Measurements from ENCODE around the gene RETREG1. TPM values are rescaled to one million over a fixed set of nuclear protein-coding genes. Genes with fewer than 3 reads are reported as not detected.

Gene RETREG1
- polyA plus RNA-seq, 1 of the 3 experiments (the other 2 are of a cell fraction) = 0.43 TPM

DNA sequence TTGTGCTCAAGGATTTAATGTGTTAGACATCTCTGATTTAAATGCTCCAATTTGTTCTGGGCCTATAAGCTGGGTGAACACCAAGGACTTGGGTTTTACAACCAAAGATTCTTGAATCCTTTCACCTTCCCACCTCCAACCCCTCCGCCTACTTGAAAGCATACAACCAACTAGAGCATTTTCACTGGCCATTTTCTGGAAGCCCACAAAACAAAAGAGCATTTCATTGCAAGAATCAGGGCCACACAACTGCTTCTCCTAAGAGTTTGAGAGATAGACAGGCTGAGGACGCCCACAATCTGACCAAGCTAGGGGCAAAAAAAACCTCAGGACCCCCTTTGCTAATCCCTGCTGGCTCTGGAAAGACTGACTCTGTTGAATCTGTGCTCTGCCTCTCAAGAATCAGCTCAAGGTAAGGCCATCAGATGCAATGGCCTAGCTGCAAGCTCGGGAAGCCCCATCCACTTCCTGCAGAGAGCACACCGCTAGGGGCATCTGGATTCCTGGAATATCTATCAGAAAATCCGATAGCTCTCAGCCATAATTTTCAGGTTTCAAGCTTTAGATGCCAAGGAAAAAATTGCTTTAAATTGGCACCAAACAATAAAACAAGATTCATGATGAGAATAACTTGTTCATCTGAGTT is 57.7 kb downstream of the RETREG1 start:
- Histone ChIP-seq H3K9me2 (no peaks in the 10 kb centered on the region), H3K4me1 (ENCODE audit: control insufficient read depth in 1 of 2, insufficient read depth in 2 of 2, low read depth in 1 of 2, low read length in 1 of 2) (no peaks in the 10 kb centered on the region; a peak in 1 of 4 replicates), H3K9me3 (no peaks in the 10 kb centered on the region), H3K4me2 (no peak overlapping the region), H3K4me3 (ENCODE audit: low read depth in 2 of 2, low read length in 1 of 2) (no peak overlapping the region), H3K27me3 (ENCODE audit: insufficient read depth) (peaks cover 6% of the 10 kb centered on the region; the same call in 1 of the 2 replicates), H4K20me1 (ENCODE audit: insufficient read depth) (no peaks in the 10 kb centered on the region), H3K27ac (ENCODE audit: low read depth in 2 of 2, low read length in 1 of 2) (no peak overlapping the region), H2AFZ (ENCODE audit: low read depth) (no peak overlapping the region), H3K36me3 (replicated peaks in 1 of 2; ENCODE audit: control insufficient read depth in 1 of 2, insufficient read depth in 2 of 2, low read length in 1 of 2) (no peaks in the 10 kb centered on the region), H3F3A (replicated peaks; ENCODE audit: insufficient read depth) (no peaks in the 10 kb centered on the region), H3K9ac (no peak overlapping the region), H3K79me2 (ENCODE audit: insufficient read depth) (no peaks in the 10 kb centered on the region)
- TF ChIP-seq, protein P1, sequence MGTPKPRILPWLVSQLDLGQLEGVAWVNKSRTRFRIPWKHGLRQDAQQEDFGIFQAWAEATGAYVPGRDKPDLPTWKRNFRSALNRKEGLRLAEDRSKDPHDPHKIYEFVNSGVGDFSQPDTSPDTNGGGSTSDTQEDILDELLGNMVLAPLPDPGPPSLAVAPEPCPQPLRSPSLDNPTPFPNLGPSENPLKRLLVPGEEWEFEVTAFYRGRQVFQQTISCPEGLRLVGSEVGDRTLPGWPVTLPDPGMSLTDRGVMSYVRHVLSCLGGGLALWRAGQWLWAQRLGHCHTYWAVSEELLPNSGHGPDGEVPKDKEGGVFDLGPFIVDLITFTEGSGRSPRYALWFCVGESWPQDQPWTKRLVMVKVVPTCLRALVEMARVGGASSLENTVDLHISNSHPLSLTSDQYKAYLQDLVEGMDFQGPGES (IDR thresholded peaks at IDR 0.05; ENCODE audit: low read depth, low read length) = no peak
- TF ChIP-seq, protein P2, sequence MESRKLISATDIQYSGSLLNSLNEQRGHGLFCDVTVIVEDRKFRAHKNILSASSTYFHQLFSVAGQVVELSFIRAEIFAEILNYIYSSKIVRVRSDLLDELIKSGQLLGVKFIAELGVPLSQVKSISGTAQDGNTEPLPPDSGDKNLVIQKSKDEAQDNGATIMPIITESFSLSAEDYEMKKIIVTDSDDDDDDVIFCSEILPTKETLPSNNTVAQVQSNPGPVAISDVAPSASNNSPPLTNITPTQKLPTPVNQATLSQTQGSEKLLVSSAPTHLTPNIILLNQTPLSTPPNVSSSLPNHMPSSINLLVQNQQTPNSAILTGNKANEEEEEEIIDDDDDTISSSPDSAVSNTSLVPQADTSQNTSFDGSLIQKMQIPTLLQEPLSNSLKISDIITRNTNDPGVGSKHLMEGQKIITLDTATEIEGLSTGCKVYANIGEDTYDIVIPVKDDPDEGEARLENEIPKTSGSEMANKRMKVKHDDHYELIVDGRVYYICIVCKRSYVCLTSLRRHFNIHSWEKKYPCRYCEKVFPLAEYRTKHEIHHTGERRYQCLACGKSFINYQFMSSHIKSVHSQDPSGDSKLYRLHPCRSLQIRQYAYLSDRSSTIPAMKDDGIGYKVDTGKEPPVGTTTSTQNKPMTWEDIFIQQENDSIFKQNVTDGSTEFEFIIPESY (IDR thresholded peaks at IDR 0.05; ENCODE audit: borderline replicate concordance, low read depth) = no peak
- TF ChIP-seq RFX5 (IDR thresholded peaks at IDR 0.05; ENCODE audit: low read length) = no peak
- TF ChIP-seq POLR2AphosphoS5 (IDR thresholded peaks at IDR 0.05; ENCODE audit: low read depth, low read length) = no peak
- DNase-seq = no peak
- WGBS (ENCODE audit: low lambda C conversion rate) = 75% methylated on average over 5 of the region's 5 CpGs
- POLR2A ChIA-PET = no interaction called here
- CTCF ChIA-PET = interaction anchor here (1.3 to 1.5 kb wide), 3 partner anchors 9 to 233 kb away, joined by 3 to 6 read pairs (median 3); no protein-coding TSS in a partner anchor

DNA sequence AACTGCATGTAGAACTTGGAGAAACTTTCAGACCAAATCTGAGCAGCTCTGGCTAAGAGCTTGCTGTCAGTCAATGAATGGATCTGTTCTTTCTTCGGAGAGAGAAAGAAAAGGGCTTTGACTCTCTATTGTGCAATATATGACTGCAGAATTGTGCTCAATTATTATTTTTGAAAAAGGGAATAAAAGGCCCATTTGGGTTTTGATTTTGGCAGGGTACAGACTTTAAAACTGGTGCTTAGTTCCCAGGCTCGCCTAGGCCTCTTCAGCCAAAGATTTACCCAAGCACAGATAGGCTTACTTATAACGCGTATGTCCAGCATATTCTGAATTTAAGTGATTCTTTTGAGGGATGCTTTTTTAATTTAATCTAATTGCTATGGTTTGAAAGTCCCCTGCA is 59.3 kb downstream of the RETREG1 start:
- no peaks in the 10 kb centered on the region; a peak in 1 of 4 replicates for H3K4me1 ChIP-seq (ENCODE audit: control insufficient read depth in 1 of 2, insufficient read depth in 2 of 2, low read depth in 1 of 2, low read length in 1 of 2)
- DNase-seq = no peak
- no peak overlapping the region for H3K9ac ChIP-seq
- CTCF ChIA-PET = interaction anchor here (1.5 to 1.6 kb wide), 2 partner anchors 10 to 11 kb away, joined by 4 read pairs; no protein-coding TSS in a partner anchor
- H3K9me2 ChIP-seq = no peaks in the 10 kb centered on the region
- no peak overlapping the region for H2AFZ ChIP-seq (ENCODE audit: low read depth)
- no peaks in the 10 kb centered on the region for H3K9me3 ChIP-seq
- H3K4me3 ChIP-seq (ENCODE audit: low read depth in 2 of 2, low read length in 1 of 2) = no peak overlapping the region
- no peak overlapping the region for H3K27ac ChIP-seq (ENCODE audit: low read depth in 2 of 2, low read length in 1 of 2)
- H3K4me2 ChIP-seq = no peak overlapping the region
- H3F3A ChIP-seq (replicated peaks; ENCODE audit: insufficient read depth) = no peaks in the 10 kb centered on the region
- POLR2A ChIA-PET = no interaction called here
- H3K79me2 ChIP-seq (ENCODE audit: insufficient read depth) = no peaks in the 10 kb centered on the region
- no peaks in the 10 kb centered on the region for H3K36me3 ChIP-seq (replicated peaks in 1 of 2; ENCODE audit: control insufficient read depth in 1 of 2, insufficient read depth in 2 of 2, low read length in 1 of 2)
- no peaks in the 10 kb centered on the region for H4K20me1 ChIP-seq (ENCODE audit: insufficient read depth)
- H3K27me3 ChIP-seq (ENCODE audit: insufficient read depth) = no peaks in the 10 kb centered on the region
- 95% methylated on average over 4 of the region's 4 CpGs for WGBS (ENCODE audit: low lambda C conversion rate)
- TF ChIP-seq, protein P3, sequence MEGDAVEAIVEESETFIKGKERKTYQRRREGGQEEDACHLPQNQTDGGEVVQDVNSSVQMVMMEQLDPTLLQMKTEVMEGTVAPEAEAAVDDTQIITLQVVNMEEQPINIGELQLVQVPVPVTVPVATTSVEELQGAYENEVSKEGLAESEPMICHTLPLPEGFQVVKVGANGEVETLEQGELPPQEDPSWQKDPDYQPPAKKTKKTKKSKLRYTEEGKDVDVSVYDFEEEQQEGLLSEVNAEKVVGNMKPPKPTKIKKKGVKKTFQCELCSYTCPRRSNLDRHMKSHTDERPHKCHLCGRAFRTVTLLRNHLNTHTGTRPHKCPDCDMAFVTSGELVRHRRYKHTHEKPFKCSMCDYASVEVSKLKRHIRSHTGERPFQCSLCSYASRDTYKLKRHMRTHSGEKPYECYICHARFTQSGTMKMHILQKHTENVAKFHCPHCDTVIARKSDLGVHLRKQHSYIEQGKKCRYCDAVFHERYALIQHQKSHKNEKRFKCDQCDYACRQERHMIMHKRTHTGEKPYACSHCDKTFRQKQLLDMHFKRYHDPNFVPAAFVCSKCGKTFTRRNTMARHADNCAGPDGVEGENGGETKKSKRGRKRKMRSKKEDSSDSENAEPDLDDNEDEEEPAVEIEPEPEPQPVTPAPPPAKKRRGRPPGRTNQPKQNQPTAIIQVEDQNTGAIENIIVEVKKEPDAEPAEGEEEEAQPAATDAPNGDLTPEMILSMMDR (IDR thresholded peaks at IDR 0.05) = no peak
- TF ChIP-seq RFX5 (IDR thresholded peaks at IDR 0.05; ENCODE audit: low read length) = no peak
- no peak for TF ChIP-seq SMC3 (IDR thresholded peaks at IDR 0.05; ENCODE audit: low read depth, low read length)
- no peak for TF ChIP-seq SIN3A (IDR thresholded peaks at IDR 0.05; ENCODE audit: borderline replicate concordance, low read depth, low read length)
- no peak for TF ChIP-seq EP300 (IDR thresholded peaks at IDR 0.05; ENCODE audit: borderline replicate concordance in 1 of 2, low read depth in 1 of 2, low read length in 1 of 2)
- TF ChIP-seq EZH2phosphoT487 (IDR thresholded peaks at IDR 0.05; ENCODE audit: borderline replicate concordance, low read depth) = no peak
- TF ChIP-seq MXI1 (IDR thresholded peaks at IDR 0.05; ENCODE audit: low read depth, low read length) = no peak
- TF ChIP-seq MEF2A (IDR thresholded peaks at IDR 0.05; ENCODE audit: borderline replicate concordance, low read depth) = no peak
- TF ChIP-seq RCOR1 (IDR thresholded peaks at IDR 0.05; ENCODE audit: low read length) = no peak
- TF ChIP-seq, protein P4, sequence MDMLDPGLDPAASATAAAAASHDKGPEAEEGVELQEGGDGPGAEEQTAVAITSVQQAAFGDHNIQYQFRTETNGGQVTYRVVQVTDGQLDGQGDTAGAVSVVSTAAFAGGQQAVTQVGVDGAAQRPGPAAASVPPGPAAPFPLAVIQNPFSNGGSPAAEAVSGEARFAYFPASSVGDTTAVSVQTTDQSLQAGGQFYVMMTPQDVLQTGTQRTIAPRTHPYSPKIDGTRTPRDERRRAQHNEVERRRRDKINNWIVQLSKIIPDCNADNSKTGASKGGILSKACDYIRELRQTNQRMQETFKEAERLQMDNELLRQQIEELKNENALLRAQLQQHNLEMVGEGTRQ (IDR thresholded peaks at IDR 0.05; ENCODE audit: borderline replicate concordance, low read depth, low read length) = no peak
- no peak for TF ChIP-seq TEAD4 (IDR thresholded peaks at IDR 0.05; ENCODE audit: borderline replicate concordance, insufficient read depth)
- TF ChIP-seq, protein P5, sequence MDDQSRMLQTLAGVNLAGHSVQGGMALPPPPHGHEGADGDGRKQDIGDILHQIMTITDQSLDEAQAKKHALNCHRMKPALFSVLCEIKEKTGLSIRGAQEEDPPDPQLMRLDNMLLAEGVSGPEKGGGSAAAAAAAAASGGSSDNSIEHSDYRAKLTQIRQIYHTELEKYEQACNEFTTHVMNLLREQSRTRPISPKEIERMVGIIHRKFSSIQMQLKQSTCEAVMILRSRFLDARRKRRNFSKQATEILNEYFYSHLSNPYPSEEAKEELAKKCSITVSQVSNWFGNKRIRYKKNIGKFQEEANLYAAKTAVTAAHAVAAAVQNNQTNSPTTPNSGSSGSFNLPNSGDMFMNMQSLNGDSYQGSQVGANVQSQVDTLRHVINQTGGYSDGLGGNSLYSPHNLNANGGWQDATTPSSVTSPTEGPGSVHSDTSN (IDR thresholded peaks at IDR 0.05) = no peak
- no peak for TF ChIP-seq TAF1 (IDR thresholded peaks at IDR 0.05; ENCODE audit: borderline replicate concordance, low read depth, low read length)
- no peak for TF ChIP-seq RXRA (IDR thresholded peaks at IDR 0.05; ENCODE audit: borderline replicate concordance, low read depth)
- no peak for TF ChIP-seq JUND (IDR thresholded peaks at IDR 0.05)
- no peak for TF ChIP-seq YY1 (IDR thresholded peaks at IDR 0.05; ENCODE audit: low read depth)
- TF ChIP-seq GATA2 (CRISPR knock-in tag; IDR thresholded peaks at IDR 0.05) = no peak

All from SK-N-SH (cell line).